ENCODE measurements around the gene KCNT2. TPM values are rescaled to one million over a fixed set of nuclear protein-coding genes. Genes with fewer than 3 reads are reported as not detected.

The KCNT2 gene
- total and polyA plus RNA-seq, 8 donors = 2.7 to 6.8 (median 5.1) TPM

DNA sequence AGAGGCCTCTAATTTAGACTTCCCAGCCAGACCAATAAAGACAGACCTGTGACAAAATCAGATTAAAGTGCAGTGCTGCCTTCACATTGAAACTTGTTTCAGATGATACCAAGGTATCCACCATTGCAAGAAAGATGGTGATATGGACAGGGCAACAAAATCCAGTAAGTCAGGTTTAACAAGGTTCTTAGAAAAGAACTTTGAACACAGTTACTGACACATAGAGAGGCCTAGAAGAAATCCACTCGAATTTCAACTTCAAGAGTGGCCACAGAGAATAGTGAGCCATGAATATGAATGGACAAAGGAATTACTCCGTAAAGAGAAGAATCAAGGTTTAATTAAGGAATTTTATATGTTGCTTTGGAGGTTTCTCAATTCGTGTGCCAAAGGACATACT is 230.4 kb downstream of the KCNT2 start:
- no peak for DNase-seq
- no peak for ATAC-seq
- Histone ChIP-seq H3K27me3 (no peaks in the 10 kb centered on the region), H3K9me3 (no peaks in the 10 kb centered on the region), H3K27ac (no peak overlapping the region), H3K4me3 (no peak overlapping the region), H3K4me1 (peaks cover 0 to 6% of the 10 kb centered on the region in 2 donors), H3K36me3 (no peaks in the 10 kb centered on the region)
- intact Hi-C loops (cut with DNase I) = no loop called here
- TF ChIP-seq, protein P1, sequence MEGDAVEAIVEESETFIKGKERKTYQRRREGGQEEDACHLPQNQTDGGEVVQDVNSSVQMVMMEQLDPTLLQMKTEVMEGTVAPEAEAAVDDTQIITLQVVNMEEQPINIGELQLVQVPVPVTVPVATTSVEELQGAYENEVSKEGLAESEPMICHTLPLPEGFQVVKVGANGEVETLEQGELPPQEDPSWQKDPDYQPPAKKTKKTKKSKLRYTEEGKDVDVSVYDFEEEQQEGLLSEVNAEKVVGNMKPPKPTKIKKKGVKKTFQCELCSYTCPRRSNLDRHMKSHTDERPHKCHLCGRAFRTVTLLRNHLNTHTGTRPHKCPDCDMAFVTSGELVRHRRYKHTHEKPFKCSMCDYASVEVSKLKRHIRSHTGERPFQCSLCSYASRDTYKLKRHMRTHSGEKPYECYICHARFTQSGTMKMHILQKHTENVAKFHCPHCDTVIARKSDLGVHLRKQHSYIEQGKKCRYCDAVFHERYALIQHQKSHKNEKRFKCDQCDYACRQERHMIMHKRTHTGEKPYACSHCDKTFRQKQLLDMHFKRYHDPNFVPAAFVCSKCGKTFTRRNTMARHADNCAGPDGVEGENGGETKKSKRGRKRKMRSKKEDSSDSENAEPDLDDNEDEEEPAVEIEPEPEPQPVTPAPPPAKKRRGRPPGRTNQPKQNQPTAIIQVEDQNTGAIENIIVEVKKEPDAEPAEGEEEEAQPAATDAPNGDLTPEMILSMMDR (IDR thresholded peaks at IDR 0.05) = no peak

DNA sequence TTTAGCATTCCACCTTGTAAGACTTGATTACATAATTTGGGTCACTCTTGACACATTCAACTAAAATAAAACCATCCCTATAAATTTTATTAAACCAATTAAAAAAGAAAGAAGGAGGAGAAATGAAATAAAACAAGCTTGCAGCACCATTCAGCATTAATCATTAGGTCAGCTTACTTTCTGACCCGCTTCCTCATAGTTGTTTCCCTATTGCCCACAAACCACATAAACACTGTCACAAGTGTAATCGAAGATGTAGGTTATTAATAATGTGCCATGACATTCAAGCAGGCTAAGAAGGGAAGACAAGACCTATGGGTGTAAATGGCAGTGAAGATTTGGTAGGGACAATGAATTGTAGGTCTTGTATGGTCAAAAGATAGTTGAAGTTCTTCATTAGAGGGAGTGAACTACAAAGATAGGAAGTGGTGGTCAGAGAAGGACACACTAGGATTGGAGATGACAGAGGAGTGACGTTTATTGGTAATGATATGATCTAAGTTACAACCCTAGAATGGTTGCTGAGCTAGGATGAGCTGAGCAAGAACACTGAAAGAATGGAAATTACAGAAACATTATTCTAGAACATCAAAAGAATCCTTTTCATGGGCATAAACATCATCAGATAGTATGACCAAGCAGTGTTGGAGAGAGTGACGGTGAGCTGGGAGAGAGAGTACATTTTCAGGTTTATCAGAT is 231.5 kb downstream of the KCNT2 start:
- Histone ChIP-seq H3K36me3 (no peaks in the 10 kb centered on the region), H3K27me3 (no peaks in the 10 kb centered on the region), H3K4me1 (peaks cover 0 to 6% of the 10 kb centered on the region in 2 donors), H3K27ac (no peak overlapping the region), H3K4me3 (no peak overlapping the region), H3K9me3 (no peaks in the 10 kb centered on the region)
- intact Hi-C loops (cut with DNase I) = no loop called here
- ATAC-seq = no peak
- DNase-seq = no peak
- TF ChIP-seq, protein P1 (IDR thresholded peaks at IDR 0.05) = no peak

DNA sequence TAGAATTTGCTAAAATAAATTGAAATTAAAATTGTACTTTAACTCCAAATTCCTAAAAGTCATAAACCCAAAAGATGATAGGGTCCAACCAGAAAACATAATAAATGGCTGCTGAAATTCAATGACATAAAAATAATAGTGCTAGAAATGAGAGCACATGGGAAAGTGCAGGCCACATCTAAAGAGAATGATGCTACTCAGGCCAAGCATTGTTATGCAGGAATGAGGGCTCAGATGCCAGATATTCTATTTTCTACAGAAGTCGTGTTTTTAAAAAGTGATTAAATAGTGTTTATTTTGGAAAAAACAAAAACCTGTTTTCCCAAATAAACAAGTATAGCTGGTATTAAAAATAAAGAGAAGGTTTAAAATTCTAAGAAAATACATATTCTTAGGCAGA is 234.4 kb downstream of the KCNT2 start:
- H3K36me3 ChIP-seq = no peaks in the 10 kb centered on the region
- TF ChIP-seq, protein P1 (IDR thresholded peaks at IDR 0.05) = no peak
- no peaks in the 10 kb centered on the region for H3K4me1 ChIP-seq
- H3K27me3 ChIP-seq = no peaks in the 10 kb centered on the region
- intact Hi-C loops (cut with DNase I) = no loop called here
- ATAC-seq = no peak
- no peak overlapping the region for H3K27ac ChIP-seq
- no peak for DNase-seq
- H3K9me3 ChIP-seq = no peaks in the 10 kb centered on the region
- H3K4me3 ChIP-seq = no peak overlapping the region

DNA sequence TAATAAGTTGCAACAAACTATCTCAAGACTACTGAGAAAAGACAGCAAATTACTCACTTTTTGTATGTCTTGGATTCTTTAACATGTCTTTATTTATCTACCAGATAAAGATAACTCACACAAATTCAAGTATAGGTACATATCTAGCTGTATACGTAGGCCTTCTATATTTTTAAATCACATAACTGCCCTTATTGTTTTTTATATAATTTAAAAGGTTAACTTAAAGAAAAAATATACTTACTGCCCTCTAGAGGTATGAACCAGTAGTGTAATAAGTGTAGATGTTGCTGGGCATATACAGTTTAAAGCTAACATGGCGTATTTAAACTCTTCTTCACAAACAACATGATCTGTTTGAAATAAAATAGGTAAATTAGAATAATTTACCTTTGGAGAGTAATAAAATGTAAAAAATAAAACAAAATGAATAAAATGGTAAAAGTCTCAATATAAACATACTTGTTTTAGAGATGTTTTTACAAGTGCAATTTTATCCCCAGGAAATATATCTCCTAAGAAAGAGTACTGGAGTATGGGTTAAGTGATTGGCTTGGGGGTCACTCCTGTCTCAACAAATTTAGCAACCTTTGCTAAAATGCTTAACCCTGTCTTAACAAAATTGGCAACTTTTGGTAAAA is 235.2 kb downstream of the KCNT2 start:
- Histone ChIP-seq H3K27ac (no peak overlapping the region), H3K4me1 (no peaks in the 10 kb centered on the region), H3K27me3 (no peaks in the 10 kb centered on the region), H3K9me3 (no peaks in the 10 kb centered on the region), H3K4me3 (no peak overlapping the region), H3K36me3 (no peaks in the 10 kb centered on the region)
- TF ChIP-seq, protein P1 (IDR thresholded peaks at IDR 0.05) = peak; percentile 39 to 44
- no peak for DNase-seq
- intact Hi-C loops (cut with DNase I) = no loop called here
- ATAC-seq = peak; percentile 62

DNA sequence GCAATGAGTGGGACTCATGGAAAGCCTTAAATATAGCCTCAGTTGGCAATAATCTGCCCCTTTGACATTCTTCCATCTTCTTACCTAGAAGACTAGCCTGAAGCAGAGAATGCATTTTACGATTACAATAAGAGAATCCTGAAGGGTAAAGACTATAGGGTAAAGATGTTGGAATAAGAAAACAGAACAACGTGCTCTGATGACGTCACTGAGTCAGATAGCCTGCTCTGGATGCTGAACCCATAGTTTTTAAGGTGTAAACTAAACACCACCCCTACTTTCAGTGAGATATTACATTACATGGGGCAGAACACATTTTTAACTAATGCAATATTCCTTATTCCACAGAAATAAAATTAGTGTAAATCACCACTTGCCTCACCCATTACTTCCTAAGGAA is 240.4 kb downstream of the KCNT2 start:
- no peak for ATAC-seq
- intact Hi-C loops (cut with DNase I) = no loop called here

More for the DNA sequence above, 240.4 kb downstream of the KCNT2 start:
- H3K27ac ChIP-seq = no peak overlapping the region
- H3K36me3 ChIP-seq = no peaks in the 10 kb centered on the region
- DNase-seq = no peak
- H3K4me1 ChIP-seq = no peaks in the 10 kb centered on the region
- H3K4me3 ChIP-seq = no peak overlapping the region
- no peaks in the 10 kb centered on the region for H3K9me3 ChIP-seq
- TF ChIP-seq, protein P1 (IDR thresholded peaks at IDR 0.05) = no peak
- no peaks in the 10 kb centered on the region for H3K27me3 ChIP-seq

Measured in left lung (tissue), 10 donors.